ENCODE results near the gene DOK5. TPM values are rescaled to one million over a fixed set of nuclear protein-coding genes. Genes with fewer than 3 reads are reported as not detected.

The DOK5 gene
- total RNA-seq, 2 experiments from 2014 or later = 4.7 to 5.5 TPM

DNA sequence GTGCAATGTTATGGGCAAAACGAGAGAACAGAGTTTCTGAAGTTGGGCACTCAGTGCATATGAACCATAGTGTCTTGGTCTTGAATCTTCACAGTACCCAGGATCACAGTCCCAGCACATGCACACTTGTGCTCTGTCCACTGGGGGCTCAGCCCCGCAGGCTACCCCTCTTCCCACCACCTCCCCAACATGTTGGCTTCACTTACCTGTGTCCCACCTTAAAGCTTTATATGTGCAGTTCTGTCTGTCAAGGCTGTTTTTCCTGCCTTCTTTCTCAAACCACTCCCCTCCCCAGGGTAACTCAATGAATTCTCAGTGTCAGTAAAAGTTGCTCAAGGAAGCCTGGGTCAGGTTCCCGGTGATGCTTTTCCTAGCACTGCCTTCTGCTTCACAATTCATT is 129.9 kb downstream of the DOK5 start:
- POLR2A ChIA-PET = no interaction called here
- CTCF ChIA-PET = no interaction called here

DNA sequence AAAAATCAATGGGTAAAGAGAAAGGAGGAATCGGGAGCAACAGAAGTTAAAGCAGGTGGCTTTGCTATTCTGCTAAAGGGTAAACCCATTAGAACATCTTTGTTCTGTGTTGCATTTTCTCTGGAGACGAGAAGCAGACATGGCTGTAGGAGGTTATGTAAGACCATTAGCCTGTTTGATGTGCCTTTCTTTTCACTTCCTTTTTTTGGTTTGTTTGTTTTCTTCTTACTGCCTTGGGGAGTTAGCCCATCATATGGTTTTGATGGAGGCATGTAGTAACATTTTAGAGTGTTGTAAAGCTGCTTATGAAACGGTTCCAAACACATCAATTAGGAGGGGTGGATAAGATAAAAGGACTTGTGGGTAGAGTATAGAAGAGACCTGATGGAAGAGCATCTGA is 131.0 kb downstream of the DOK5 start:
- ChIA-PET POLR2A (no interaction called here), CTCF (no interaction called here)

DNA sequence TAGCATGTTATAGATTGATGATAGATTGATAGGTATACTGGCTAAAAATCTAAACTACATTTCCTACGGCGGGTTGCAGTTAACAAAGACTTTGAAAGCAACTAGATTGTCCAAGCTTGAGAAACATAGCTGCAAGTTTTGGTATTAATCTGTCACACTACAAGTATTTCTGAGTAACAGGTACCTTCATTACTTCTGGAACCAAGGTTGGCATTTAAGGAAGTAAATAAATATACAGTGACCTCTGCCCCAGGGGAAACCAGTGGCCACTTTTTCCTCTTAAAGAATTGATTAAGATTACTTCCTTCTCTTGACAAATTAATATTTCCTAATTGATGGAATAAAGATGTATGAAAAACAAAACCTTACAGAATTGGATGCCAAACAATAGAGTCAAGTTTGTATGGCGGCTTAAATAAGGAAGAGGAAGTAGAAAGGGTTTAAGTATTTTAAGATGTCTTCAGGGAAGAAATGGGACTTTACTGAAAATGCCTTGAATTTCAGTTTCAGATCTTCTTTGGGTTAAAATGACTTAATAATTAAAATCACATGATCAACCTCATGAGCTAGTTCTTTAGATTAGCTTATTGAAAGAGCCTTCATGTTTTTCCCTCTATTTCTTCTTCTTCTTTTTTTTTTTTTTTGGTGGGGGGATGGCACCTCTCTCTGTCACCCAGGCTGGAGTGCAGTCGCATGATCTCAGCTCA is 132.8 kb downstream of the DOK5 start:
- POLR2A ChIA-PET = no interaction called here
- CTCF ChIA-PET = no interaction called here

GRCh38 chr20:54608943-54609342 is 133.6 kb downstream of the DOK5 start:
- ChIA-PET POLR2A (no interaction called here), CTCF (no interaction called here)

GRCh38 chr20:54611708-54612412 is 136.5 kb downstream of the DOK5 start:
- POLR2A ChIA-PET = no interaction called here
- CTCF ChIA-PET = no interaction called here

DNA sequence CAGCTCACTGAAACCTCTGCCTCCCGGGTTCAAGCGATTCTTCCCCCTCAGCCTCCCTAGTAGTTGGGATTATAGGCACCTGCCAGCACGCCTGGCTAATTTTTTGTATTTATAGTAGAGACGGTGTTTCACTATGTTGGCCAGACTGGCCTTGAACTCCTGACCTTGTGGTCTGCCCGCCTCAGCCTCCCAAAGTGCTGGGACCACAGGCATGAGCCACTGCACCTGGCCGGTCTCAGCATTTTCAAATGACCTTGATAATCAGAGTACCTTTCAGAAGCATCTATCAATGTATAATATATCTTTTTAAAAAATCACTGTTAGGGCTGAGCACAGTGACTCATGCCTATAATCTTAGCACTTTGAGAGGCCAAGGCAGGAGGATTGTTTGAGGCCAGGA is 143.0 kb downstream of the DOK5 start:
- ChIA-PET CTCF (no interaction called here), POLR2A (no interaction called here)

GRCh38 chr20:54619181-54619580 is 143.8 kb downstream of the DOK5 start:
- POLR2A ChIA-PET = no interaction called here
- CTCF ChIA-PET = no interaction called here

GRCh38 chr20:54619682-54620081 is 144.3 kb downstream of the DOK5 start:
- POLR2A ChIA-PET = no interaction called here
- CTCF ChIA-PET = no interaction called here

- ChIA-PET POLR2A (no interaction called here), CTCF (no interaction called here)
These were observed 145.2 kb downstream of the DOK5 start for GRCh38 chr20:54620611-54621010.

GRCh38 chr20:54622333-54623295 is 147.2 kb downstream of the DOK5 start:
- CTCF ChIA-PET = no interaction called here
- POLR2A ChIA-PET = no interaction called here

DNA sequence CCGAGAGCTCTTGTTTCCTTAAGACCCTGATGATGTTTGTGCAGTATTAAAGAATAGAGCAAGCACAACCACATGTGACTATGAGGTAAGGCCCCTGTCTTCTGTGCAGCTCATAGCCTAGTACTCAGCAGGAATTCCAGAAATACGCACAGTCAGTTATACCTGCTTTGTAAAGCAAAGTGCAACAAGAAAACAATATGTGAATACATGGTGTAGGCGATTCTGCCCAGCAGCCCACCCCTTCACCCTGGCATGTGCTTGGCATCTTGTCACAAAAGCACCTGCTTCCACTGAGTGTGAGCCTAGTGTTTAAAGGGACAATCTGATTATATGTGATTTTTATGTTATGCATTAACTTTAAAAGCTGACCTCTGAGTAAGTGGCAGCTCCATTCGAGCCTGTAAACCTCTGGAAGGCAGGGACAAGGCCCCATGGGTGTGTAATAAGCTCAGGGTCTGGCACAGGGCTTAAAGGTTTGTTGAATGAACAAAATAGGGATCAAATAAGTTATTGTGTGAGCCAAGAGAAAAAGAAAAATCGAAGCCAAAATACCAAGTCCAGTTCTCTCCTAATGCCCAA is 148.7 kb downstream of the DOK5 start:
- CTCF ChIA-PET = no interaction called here
- POLR2A ChIA-PET = no interaction called here

DNA sequence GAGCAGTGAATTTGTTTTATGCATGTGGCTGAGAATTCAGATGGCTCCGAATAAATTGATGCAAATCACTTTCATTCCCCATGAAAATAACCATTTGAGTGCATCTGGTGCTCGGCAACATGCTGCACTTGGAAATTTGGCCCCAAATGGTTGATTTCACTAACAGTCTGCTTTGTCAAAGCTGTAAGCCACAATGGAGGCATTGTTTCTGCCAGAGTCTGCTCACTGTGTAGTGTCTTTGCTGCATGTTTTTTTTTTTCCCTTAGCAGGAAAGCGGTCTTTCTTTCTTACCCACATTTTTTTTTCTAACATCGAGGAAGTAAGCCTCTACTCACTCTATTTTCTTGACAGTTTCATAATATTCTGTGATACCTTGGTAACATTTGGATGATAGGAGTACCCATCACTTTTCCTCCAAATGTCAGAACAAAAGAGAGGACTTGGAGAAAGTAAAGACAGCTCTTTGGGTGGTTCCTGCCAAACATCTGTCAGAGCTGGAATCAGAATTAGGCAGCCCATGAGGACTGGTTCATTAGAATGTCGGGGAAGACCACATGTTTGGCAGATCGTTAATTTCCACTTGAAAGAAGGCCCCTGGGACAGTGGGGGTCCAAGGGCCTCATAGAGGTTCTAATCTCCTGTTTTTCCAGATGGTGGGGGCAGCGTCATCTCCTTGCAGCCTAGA is 149.5 kb downstream of the DOK5 start:
- ChIA-PET POLR2A (no interaction called here), CTCF (no interaction called here)

DNA sequence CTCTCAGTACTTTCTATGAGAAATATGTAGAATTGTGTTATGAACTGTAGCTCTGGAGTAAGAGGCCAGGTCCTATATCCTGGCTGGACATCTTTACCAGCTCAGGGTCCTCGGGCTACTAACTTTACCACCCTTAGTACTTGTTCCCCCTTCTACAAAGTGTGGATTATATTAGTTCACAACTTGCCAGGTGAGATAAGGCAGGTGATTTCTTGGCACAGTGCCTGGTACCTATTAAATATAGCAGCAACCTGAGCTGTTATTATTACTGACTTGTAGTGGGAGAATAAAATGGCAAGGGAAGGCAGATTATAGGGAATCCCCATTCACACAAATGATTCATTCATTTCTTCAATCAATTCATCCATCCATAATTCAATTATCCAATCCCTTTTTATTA is 150.1 kb downstream of the DOK5 start:
- ChIA-PET POLR2A (no interaction called here), CTCF (no interaction called here)

DNA sequence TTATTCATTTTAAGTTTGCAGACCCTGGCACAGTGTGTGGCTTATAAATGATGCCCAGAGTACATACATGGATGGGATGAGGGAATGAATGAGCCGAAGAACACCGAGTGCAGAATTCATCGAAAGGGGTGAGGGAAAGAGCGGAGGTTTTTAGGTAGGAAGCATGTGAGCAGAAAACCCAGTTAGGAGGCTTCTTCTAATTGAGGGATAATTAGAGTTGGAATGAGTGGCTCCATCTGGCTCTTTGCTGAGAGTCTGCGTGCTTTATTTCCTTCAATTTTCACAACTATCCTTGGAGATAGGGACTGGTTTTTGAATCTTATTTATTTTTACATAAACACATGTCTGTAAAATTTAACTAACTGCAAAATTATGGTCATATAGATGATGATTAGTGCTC is 150.7 kb downstream of the DOK5 start:
- ChIA-PET POLR2A (no interaction called here), CTCF (no interaction called here)

DNA sequence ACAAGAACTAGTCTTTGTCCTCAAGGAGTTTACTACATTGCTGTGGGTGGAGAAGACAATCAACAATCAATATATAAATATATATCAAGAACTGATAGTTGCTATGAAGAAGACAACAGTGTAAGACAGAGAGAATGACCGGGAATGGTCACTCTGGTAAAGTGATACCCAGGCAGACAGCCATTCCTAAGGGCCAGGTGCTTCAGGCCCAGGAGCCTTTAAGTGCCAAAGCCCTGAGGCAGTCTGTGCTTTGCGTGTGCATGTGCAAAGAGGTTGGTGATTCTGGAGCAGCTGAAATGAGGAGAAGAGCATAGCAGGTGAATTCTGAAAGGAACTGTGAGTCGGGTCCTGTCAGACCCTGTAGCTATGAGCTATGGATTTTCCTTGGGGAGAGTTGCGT is 154.2 kb downstream of the DOK5 start:
- CTCF ChIA-PET = no interaction called here

GRCh38 chr20:54630582-54630981 is 155.2 kb downstream of the DOK5 start:
- ChIA-PET POLR2A (no interaction called here), CTCF (no interaction called here)

More for the DNA sequence above, 154.2 kb downstream of the DOK5 start:
- POLR2A ChIA-PET = no interaction called here

DNA sequence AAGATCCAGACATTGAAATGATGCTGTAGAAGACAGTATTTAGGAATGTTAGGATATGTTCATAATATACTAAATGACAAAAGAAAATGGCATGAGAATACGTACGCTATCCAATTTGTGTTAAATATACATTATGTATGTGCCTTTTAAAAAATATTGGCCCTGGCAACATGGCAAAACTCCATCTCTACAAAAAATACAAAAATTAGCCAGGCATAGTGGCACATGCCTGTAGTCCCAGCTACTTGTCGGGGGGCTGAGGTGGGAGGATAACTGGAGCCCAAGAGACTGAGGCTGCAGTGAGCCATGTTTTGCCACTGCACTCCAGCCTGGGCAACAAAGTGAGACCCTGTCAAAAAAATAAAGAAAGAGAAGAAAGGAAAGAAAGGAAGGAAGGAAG is 155.7 kb downstream of the DOK5 start:
- ChIA-PET CTCF (no interaction called here), POLR2A (no interaction called here)

DNA sequence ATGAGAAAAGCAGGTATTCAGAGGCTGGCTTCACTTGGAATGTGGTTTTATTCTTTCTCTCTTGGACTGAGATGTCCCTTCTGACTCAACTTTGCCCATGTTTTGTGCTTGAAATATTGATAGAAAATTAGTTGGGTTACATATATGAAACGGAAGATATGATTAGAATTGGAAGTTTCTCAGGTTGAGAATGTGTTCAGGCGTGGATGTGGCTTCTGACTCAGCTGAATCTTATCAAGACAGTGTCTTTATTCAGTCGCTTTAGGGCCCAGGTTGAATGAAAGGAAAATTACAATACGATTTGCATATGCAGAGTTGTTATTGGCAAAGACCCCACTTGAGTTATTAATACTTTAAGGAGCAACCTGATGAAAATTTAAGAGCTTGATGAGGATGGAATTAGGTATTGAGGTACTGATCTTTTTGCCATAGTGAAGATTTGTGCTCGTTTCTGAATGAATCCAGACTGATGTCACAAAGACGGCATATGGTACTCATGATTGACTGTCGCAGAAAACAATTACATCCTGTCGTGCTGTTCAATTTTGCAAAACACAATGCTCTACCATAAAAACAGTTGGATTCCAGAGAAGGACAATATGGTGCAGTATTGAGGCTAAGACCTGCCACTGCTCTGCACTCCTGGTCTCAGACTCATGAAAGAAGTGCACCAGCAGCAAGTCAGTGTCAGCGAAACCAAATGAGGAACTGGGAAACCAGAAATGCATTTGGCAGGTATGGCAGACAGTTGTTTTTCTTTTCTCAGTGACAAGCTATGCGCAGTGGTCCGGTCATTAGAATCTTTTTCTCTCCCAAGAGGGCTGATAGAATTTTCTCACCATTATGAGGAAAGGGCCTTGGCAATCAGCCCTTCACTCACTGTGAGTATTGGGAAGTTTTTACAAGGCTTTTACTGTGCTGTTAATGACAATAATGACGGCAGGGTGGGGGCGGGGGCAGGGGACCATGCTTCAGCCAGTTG is 158.3 kb downstream of the DOK5 start:
- ChIA-PET CTCF (interaction anchor here (0.7 kb wide), 1 partner anchor 109 kb away, joined by 3 read pairs; no protein-coding TSS in a partner anchor), POLR2A (no interaction called here)

DNA sequence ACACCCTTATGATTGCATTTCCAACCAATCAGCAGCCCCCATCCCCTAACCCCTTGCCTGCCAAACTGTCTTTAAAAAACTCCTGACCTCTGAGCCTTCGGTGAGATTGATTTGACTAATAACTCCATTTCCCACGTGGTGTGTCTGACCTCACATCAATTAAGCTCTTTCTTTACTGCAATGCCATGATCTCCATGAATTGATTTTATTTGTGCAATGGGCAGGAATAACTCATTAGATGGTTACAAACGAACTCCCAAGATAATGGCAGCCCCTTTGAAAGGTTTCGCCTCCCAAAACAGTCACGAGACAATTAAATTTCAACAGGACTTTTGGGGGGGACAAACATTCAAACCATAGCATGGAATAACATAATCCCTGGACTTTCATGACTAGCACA is 161.2 kb downstream of the DOK5 start:
- CTCF ChIA-PET = no interaction called here
- POLR2A ChIA-PET = no interaction called here
